HG03039 (cell line): ENCODE measurements around the gene NDUFA6.
"Not testable (repeated sequence)": the region's sequence is repeated elsewhere in the genome, so short reads cannot be mapped to it uniquely, and the experiment has no call there.

ENCODE experiments used
- ATAC-seq: cut with Tn5 transposase; IDR thresholded peaks from one replicate; pipeline ENCODE4 v1.9.1; 2021; ENCODE audit warnings: mild to moderate bottlenecking, moderate library complexity; ENCODE audit not compliant: unreplicated experiment

The NDUFA6 gene

DNA sequence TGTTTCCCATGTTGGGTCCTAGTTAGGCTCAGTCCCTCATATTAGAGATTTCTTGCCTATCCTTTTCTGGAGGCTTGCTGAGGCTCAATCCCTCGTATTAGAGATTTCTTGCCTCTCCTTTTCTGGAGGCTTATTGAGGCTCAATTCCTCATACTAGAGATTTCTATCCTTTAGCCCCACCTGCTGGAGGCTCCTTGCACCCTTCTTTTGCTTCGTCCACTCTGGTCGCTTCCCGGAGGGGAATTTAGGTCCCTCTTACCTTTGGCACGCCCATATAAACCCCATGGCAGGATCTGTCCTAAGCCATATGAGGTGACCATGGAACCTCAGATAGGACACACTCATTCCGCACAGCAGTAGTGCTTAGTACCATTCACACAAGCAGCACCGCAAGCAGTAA, 24.1 kb upstream of the NDUFA6 start:
- no peak for ATAC-seq

DNA sequence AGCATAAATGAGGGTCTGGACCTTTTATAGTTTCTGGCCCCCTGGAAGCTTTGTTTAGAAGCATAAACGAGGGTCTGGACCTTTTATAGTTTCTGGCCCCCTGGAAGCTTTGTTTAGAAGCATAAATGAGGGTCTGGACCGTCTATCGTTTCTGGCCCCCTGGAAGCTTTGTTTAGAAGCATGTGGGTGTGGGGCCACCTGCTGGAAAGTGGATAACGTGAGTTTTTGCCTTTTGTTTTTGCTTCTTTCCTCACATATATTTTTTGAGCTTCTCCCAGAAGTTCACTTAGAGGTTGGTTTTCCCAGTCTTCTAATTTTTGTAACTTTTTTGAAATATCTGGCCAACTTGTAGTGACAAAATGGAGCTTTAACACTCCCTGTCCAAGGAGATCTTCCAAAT, 22.2 kb upstream of the NDUFA6 start:
- not testable (repeated sequence) for ATAC-seq

- no peak for ATAC-seq
Measured at GRCh38 chr22:42111798-42112197, 21.2 kb upstream of the NDUFA6 start.

- no peak for ATAC-seq
Measured at GRCh38 chr22:42108848-42109247, 18.3 kb upstream of the NDUFA6 start.

DNA sequence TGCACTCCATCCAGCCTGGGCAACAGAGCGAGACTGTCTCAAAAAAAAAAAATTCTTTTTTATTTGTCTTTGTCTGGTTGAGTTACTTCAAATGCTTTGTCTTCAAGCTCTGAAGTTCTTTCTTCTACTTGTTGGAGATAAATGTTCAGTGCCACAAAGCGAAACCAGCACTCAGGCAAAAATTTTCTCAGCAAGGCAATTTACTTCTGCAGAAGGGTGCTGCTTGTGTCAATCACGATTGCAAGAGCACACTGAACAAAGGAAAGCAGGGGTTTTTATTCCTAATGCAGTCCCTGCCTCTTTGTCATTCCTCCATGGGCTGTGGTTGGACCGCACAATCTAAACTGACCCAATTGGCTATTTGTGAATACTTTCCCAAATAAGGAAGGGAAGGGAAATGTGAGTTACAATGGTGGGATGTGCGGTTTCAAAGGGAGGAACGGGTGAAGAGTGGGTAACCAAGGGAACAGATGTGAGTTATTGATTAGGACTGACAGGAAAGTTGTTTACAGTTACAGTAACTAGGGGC, 13.8 kb upstream of the NDUFA6 start:
- not testable (repeated sequence) for ATAC-seq

DNA sequence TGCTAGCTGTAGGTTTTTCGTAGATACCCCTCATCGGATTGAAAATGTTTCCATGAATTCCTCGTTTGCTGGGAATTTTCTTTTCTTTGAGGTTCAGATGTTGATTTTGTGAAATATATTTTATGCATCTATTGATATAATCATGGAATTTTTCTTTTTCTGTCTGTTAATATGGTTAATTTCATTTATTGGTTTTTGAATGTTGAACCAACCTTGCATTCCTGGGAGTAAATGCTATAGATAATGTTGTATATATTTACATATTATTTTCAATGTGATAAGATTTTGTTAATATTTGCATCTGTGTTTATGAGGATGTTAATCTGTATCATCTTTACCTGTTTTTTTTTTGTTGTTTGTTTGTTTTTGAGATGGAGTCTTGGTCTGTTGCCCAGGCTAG, 10.6 kb upstream of the NDUFA6 start:
- ATAC-seq: no peak

DNA sequence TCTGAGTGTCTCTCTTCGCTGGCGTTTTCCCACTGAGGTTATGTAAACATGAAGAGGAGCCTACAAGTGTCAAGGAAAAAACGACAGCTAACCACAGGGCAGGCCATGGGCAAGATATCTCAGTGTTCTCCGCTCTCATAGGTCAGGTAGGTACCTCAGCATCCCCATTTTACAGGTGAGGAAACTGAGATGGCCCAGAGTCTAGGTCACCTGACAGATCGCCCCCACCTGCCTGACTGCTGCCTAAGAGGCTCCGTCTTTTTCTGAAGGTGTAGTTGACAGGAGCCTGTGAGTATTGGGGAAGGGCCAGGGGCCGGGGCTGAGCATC, 847 bp upstream of the NDUFA6 start:
- no peak for ATAC-seq

DNA sequence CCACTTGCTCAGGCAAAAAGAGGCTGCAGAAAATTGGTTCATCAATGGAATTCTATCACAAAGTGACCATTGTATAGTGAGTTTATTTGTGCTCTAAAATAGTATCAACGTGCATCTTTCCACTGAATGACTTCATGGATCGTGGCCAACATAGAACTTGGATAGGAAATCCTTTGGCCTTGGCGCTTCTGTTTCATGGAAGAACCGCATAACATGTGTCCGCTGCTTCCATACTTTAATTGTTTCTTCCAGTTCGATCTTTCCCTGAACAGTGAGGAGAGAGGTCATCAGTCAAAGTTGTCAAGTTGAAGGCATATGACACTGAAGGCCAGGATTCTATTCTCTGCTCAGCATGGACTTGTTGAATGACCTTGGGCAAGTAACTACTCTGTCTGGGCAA, 4.5 kb downstream of the NDUFA6 start:
- no peak for ATAC-seq

- no peak for ATAC-seq
Measured at GRCh38 chr22:42084874-42085273, 5.7 kb downstream of the NDUFA6 start.

DNA sequence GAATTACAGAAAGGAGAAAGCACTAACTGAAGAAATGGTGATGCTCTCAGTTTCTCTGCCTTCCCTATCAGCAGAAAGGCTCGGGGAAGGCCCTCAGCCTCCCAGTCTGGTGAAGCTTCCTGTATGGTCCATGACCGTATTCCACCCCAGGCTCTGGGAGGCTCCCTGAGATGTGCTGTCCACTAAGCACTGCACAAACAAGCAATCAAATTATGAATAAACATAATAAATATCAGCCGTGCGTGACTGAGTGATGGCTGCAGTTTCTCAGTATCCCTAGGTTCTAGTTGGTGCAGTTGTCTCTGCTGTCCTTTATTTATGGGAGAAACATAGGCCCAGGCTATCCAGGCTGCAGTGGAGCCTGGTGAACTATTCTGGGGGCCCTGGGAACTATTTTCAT, 7.5 kb downstream of the NDUFA6 start:
- no peak for ATAC-seq

DNA sequence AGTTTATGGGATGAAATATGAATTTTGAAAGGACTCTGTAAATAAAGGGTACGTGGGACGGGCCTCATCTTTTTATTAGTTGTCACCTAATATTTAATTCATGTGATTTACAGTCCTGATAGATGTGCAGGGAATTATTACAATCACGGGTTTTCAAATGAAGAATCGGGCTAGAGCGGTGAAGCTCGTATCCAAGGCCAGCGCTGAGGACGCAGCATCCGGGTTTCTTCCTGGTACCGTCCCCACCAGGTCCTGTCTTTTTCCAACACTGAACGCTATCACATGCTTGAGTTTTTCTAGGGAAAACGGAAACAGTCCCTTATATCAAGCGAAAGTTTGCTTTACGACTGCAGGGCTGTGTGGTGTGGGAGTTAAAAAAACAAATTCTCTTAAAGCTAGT, 10.3 kb downstream of the NDUFA6 start:
- no peak for ATAC-seq

- peak; percentile 83 for ATAC-seq
Measured at GRCh38 chr22:42079319-42080251, 11.0 kb downstream of the NDUFA6 start, which contains the start of gene SMDT1. Gene SMDT1, plus strand, starts transcription at chr22:42079700. Its CDS starts 69 bp downstream, at chr22:42079769.

DNA sequence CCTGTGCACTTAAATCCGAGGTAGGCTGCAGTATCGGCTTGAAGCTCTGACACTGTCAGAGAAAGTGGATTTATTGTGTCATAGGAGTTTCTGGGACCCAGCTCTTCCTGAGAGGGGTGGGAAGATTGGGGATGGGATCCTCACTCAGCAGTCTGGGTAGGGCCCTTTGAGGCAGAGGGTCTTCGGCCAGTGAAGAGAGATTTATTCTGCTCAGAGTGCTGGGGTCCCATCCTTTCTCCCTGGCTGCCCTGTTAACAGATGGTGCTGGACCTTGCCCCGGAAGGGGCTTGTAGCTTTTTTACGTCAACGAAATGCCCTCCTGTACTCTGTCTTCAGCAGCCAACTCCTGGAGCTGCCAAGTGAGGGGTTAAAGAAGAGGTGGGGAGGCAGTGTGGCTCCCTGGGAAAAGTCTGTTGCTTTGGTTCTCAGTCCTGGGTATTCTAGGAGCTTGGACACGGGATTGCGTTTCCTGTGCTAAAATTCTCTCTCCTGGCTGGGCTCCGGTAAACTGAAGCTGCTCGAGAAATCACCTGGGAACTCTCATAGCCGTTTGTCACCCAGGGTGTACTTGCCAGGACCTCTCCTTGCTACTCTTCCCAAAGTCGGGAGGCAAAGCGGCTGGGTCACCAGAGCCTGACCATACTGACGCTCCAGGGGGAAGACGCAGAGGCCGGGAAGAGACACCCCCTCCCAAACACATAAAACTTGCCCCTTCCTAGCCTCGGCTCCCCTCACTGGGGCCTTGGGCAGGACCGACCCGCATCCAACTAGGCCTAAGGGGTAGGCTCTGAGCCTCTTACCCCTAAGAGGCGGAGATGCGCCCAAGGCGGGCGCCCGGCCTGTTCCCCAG, 11.9 kb downstream of the NDUFA6 start:
- ATAC-seq: peak; percentile 2

DNA sequence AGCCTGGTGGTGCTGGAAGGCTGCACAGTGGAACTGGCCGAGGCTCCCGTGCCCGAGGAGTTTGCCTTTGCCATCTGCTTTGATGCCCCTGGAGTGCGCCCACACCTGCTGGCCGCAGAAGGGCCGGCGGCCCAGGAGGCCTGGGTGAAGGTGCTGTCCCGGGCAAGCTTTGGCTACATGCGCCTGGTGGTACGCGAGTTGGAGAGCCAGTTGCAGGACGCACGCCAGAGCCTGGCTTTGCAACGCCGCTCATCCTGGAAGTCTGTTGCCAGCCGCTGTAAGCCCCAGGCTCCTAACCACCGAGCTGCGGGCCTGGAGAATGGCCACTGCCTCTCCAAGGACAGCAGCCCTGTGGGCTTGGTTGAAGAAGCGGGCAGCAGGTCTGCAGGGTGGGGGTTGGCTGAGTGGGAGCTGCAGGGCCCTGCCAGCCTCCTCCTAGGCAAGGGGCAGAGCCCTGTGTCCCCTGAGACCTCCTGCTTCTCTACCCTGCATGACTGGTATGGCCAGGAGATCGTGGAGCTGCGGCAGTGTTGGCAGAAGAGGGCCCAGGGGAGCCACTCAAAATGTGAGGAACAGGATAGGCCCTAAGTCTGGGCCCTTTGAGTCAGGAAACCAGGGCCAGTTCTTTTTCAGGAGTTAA, 13.0 kb downstream of the NDUFA6 start:
- ATAC-seq: no peak

DNA sequence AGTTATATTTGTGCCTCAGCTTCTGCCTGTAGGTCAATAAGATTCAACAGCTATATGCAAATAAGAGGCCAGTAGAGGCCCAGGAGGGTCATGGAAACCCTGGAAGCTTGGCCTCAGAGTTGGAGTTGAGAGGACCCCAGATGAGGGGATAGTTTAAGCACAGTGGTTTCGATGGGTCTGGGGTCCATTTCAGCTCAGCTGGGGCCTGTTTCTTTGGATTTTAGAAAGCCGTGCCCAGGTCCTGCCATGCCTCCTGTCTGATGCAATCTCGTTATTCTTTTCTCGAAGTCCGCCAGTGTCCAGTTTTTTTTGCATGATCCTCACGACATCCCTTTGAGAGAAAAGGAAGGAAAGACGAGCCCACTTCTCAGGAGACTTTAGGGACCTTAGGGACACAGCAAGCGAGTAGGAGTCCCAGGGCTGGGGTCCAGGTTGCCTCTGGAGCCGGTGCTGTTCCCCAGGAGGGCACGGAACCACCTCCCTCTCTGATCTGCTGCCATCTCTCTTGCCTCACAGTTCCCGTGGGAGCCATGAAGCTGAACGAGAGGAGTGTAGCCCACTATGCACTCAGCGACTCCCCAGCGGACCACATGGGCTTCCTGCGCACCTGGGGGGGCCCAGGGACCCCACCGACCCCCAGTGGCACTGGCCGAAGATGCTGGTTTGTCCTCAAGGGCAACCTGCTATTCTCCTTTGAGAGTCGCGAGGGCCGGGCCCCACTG, 13.6 kb downstream of the NDUFA6 start:
- no peak for ATAC-seq

GRCh38 chr22:42074846-42075676, 15.5 kb downstream of the NDUFA6 start:
- ATAC-seq: no peak

DNA sequence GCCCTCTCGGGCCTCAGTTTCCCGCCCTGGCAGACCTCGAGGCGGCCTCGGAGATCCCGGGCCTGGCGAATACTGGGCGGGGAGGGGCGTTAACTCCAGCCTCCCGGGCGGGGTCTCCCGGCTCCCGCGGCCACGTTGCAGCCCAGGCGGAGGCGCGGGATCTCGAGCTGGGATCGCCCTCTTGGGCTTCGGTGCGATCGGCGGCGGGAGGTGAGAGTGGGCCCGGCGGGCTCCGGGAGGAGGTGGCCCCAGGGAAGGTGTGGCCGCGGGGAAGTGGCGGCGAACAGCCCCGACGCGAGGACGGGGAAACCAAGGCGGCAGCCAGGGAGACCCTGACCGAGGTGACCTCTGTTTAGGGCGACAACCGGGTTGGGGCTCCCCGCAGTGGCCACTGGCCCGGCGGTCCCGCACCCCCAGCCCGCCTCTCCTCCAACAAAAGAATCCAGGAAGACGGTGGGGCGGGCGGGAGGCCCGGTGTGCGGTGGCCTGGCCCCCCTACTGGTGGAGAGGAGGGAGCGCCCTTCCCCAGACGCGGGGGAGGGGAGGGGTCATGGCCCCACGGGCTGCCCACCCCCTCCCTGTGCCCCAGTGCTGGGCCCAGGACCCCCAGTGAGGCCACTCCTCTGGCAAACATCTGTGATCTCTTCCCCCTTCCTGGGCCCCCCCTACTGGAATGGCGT, 16.3 kb downstream of the NDUFA6 start, which contains the start of gene PHETA2:
Gene PHETA2, plus strand, starts transcription at position 117 of the 680 bp plus-strand sequence. CDS start 3,046 bp downstream, outside the sequence.
- ATAC-seq: no peak

GRCh38 chr22:42073621-42074041, 16.9 kb downstream of the NDUFA6 start:
- no peak for ATAC-seq
